ENCODE results near the gene SOX6.

- TF ChIP-seq POLR2A (IDR thresholded peaks at IDR 0.05) (no peak), CTCF (IDR thresholded peaks at IDR 0.05 in 4 of 5, conservative IDR thresholded peaks at IDR 0.05 in 1 of 5) (no peak)
These were observed 54.9 kb downstream of the SOX6 start for GRCh38 chr11:16301462-16301861.
